ENCODE measurements around the gene PTPDC1.

Gene PTPDC1

DNA sequence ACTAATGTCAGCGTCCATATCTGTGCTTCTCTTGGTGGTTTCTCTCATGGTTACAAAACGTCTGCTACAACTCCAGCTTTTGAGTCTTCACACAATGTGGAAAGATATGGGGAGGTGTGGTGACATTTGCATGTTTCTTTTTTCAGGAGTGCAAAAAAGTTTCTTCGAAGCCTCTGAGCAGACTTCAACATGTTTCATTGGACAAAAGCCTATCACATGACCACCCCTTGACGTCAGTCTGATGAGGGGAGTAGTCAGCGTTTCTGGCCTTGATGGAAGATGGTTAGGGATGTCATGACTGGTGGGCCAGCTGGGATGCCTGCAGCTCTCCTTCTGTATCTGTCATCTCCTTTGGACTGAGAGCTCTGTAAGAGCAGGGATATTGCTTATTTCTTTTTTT is 61.4 kb downstream of the PTPDC1 start:
- DNase-seq = no peak

DNA sequence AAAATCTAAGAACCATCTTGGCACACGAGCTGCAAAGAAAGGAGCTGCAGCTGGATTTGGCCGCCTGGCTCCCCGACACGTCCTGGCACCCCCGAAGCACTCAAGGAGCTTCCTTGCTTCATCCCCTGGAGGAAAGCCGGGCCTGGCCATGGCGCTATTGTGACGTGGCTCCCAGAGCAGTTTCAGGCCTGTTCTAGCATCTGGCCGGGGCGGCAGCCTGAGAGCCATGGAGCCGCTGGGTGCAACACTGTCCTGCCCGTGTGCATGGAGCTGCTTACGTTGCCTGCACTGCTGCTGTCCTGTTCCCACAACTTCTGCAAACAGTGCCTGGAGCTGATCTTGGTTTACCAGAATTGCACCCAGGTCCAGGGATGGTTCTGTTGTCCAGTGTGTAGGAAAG is 63.5 kb downstream of the PTPDC1 start:
- DNase-seq = no peak

DNA sequence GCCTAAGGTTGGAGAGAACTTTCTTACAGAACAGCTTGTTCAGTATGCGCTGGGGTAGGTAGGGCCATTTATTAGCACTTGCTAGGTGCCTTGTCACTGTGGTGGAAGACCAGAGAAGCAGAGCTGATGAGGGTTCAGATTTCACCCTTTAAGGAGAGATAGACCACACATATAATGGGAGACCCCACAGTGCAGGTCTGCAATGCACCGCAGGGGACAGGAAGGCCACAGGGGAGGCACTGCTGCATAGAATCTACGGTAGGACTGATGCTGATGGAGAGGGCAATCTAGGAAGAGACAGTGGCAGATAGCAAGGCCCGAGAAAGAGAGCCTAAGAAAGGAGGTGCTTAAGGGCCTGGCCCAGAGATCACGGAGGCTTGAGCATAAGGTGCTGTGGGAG is 64.2 kb downstream of the PTPDC1 start:
- no peak for DNase-seq

DNA sequence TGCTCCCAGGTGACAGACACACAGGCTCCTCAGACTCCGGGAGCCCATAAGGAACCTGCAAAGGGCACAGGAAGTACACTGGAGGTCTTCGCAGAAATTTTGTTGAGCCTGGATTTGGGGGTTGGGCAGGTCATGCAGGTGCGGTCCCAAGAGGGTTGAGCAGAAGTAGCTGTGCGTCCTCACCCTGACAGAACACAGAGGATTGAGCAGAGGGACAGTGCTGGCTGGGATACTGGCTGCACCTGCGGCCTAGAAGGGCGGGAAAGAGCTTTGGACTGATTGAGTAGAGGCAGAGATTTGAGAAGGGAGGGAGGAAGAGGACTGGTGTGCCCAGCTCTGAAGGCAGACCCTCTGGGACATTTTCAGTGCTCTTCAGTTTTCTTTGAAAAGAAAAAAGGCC is 65.4 kb downstream of the PTPDC1 start:
- no peak for DNase-seq

DNA sequence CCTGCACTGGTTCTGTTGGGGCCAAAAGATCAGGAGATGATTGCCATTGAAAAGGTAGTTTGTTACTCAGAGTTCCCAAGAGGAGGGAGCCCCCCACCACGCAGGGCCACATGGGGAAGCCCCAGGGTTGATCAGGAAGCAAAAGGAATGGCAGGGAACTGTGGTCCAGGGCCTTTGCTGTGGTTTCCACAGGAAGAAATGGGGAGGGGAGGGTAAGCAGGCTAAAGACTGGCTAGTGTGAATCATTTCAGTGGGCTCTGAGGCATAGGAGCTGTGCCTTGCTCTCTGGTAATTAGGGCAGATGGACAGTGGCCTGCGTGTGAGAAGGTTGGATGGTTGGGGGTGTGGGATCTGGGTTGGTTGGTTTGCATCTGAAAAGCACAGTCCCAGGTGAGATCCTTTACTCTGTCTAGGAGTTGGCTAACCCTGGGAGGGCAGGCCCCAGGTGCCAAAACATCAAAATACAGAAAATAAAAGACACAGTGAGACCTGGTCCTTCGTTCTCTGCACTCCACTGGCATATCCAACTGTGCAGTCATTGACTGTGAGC is 66.1 kb downstream of the PTPDC1 start:
- no peak for DNase-seq

DNA sequence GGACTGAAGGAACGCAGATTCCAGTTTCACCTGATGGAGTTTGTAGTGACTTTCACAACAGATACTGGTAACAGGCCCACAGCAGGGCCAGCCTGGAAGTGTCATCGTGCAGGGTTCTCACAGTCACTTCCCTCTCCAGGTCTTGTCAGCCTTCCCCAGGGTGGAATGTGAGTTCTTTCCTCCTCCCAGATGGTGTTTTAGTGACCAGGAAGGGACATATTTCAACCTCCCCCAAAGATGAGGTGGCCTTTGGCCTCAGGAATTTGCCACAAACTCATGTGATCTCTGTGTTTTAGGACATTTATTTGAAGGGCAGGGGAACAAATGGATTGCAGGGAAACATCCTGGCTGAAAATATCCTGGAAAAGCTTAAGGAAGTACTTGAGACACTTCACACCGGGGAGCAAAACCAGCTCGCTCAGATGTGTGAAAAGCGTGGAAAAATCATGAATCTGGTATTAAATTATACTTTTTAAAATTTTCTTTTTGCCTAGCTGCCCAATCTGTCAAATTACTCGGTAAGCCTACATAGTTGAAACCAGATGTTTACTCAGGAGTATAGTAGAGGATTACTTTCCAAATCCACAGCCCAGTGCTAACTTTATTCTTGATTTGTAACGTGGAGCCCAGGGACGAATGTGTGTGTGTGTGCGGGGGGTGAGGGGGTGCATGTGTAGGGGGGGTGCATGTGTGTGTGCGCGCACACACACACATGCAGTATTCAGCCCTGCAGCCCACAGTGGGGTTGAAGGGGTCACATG is 66.8 kb downstream of the PTPDC1 start:
- no peak for DNase-seq

DNA sequence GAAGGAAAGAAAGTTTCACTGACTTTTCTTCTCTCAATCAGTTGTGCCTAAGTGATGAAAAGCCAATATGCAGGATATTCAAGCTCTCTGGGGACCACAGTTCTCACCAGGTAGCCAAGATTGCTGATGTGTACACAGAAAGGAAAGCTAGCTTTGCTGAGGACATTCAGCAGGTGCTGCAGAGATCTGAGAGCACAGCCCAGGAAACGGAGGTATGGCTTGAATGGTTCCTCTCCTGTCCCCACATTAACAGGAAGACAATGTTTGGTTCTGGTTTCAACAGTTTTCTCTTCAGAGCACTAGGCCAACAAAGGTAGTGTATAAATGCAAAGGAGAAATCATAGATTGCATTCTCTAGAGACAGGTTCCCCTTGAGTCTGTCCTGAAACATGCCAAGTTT is 69.6 kb downstream of the PTPDC1 start:
- DNase-seq = no peak

DNA sequence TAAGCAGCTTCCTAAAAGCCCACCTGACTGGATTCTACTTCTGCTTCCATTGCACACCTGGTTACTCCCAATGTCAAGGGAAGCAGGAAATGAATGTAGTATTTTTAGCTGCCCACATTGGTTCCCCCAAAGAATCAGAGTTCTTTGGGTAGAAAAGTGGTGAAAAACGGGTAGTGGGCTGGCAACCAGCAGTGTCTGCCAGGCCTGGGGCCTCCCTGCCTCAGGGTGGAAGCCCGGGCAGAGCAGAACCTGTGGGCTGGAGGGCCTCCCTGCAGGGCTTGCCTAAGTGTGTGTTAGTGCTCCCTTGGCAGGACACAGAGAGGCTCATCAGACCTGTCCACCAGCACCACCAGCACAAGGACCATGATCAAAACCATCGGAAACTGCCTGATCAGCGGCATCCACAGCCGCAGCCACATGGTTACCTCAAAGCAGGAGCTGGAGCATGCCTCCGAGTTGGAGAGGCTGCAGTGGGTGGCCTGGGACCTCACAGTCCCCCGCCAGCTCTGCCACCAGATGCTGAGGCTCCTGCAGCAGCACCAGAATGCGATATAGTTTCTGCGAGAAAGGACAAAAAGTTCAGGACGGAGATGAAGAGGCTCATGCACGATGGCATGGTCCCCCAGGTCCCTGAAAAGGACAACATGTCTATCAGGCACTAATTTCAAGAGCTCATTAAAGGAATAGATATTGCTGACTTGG is 72.2 kb downstream of the PTPDC1 start:
- no peak for DNase-seq

DNA sequence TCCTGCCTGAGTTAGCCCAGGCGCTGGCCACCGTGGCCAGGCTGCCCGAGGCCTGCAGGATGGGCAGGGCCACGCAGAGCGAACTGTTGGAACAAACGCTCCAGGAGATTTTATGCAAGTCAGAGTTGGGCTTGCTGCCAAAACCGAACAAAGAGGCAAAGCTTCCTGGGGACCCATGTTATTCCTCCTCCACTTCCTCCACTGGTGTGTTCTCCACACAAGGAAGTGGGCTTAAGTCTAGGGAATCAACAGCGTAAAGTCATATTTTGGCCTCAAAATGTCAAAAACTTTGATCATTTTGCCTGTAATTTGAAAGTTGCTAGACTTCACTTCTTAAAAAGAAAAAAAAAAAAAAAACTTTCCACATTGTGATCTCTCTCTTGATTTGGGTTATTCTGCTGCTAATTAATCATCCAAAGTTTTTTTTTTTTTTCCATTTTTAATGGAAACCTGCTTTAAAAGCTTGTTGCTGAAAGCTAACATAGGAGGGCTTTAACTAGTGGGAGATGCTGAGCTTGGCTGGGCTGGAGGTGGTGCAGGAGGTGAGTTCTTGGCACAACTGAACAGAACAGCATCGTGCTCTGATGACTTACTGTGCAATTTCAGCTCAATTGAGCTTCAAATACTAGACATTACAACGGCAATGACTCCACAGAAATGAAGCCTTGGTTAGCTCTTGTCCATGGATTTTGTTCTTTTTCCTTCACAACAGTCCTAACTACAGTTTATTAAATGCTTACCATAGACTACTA is 73.0 kb downstream of the PTPDC1 start:
- DNase-seq = peak; percentile 44

All from inflammatory macrophage treated with lipopolysaccharide for 4 hours (primary cell).